Hepatocyte (in vitro differentiated cells): ENCODE measurements around the gene APOA1.

Experiments
- EZH2 ChIP-seq: fragments of 200-600 bp; sonication (generic); IDR thresholded peaks from 2 replicates; pipeline ENCODE4 v1.6.1; 2016; ENCODE audit warnings: antibody characterized with exemption, mild to moderate bottlenecking, borderline replicate concordance
- TF ChIP-seq, protein P1 (sequence below): fragments of 200-600 bp; sonication (generic); IDR thresholded peaks from 2 replicates; pipeline ENCODE4 v1.5.1; 2016; ENCODE audit warnings: antibody characterized with exemption, mild to moderate bottlenecking; ENCODE audit not compliant: poor library complexity

GRCh38 chr11:116849486-116849885, 12.1 kb upstream of the APOA1 start:
- TF ChIP-seq, protein P1, sequence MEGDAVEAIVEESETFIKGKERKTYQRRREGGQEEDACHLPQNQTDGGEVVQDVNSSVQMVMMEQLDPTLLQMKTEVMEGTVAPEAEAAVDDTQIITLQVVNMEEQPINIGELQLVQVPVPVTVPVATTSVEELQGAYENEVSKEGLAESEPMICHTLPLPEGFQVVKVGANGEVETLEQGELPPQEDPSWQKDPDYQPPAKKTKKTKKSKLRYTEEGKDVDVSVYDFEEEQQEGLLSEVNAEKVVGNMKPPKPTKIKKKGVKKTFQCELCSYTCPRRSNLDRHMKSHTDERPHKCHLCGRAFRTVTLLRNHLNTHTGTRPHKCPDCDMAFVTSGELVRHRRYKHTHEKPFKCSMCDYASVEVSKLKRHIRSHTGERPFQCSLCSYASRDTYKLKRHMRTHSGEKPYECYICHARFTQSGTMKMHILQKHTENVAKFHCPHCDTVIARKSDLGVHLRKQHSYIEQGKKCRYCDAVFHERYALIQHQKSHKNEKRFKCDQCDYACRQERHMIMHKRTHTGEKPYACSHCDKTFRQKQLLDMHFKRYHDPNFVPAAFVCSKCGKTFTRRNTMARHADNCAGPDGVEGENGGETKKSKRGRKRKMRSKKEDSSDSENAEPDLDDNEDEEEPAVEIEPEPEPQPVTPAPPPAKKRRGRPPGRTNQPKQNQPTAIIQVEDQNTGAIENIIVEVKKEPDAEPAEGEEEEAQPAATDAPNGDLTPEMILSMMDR: no peak
- TF ChIP-seq EZH2: no peak
